ENCODE results near the gene SLIT3.

DNA sequence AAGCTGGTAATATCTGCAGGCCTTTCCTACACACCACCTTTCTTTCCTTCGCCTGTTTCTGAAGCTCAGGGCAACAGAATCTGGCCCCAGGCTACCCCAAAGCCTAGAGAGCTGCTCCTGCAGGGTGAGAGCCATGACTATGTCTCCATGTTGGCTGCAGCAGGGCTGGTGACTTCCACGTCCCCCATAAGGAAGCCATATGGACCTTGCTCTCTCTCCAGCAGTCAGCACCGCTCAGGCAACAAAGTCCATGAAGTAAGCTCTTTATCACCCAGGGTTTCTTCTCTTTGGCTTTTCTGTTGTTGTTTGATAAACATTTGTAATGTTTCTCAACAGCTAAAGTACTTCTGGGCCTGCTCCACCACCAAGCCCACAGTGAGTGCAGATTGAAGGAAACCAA lies 125.2 kb downstream of the SLIT3 start:
- TF ChIP-seq CTCF (conservative IDR thresholded peaks at IDR 0.05; ENCODE audit: low read length) (no peak), EZH2phosphoT487 (IDR thresholded peaks at IDR 0.05; ENCODE audit: borderline replicate concordance) (no peak)

Measured in Loucy (cell line).